PC-3 (cell line): Measurements from ENCODE around the gene COL25A1. TPM values are rescaled to one million over a fixed set of nuclear protein-coding genes. Genes with fewer than 3 reads are reported as not detected.

Source experiments
- ATAC-seq: fragments of 200-7000 bp; cut with Tn5 transposase; 2 replicates; pipeline ENCODE4 v1.9.1; 2020; ENCODE audit warnings: mild to moderate bottlenecking, moderate library complexity
- BruUV-seq: library from RNA; stranded (reverse); fragments of 400-500 nt; replicated peaks from 2 replicates; lab custom pipeline; 2021; lab: Mats Ljungman, UMichigan
- CTCF ChIA-PET: fragments of 300-600 bp; sonication (Branson Sonifier 250); formaldehyde crosslinking; loops from one replicate; lab custom pipeline; 2022; ENCODE audit warnings: antibody characterized with exemption; lab: Charles Lee
- POLR2A ChIA-PET: fragments of 300-600 bp; sonication (Branson Sonifier 250); formaldehyde crosslinking; loops from one replicate; lab custom pipeline; 2022; ENCODE audit warnings: antibody characterized with exemption; ENCODE audit not compliant: unreplicated experiment; lab: Charles Lee
- DNase-seq: peaks from one replicate; pipeline ENCODE4 v3.0.0-alpha.2; 2015
- H2AFZ ChIP-seq: fragments of 300-600 bp; sonication (generic); 2 replicates; pipeline ENCODE4 v1.6.0; 2016; ENCODE audit warnings: antibody characterized with exemption, low read length
- H3F3A ChIP-seq: fragments of 300-600 bp; sonication (generic); one replicate; pipeline ENCODE4 v1.6.0; 2017; ENCODE audit warnings: antibody characterized with exemption, low read length, control low read depth, mild to moderate bottlenecking; ENCODE audit not compliant: unreplicated experiment
- H3K27ac ChIP-seq: fragments of 300-600 bp; sonication (generic); 2 replicates; pipeline ENCODE4 v1.5.1; 2016; ENCODE audit warnings: mild to moderate bottlenecking, low read length
- H3K27me3 ChIP-seq: fragments of 300-600 bp; sonication (generic); 2 replicates; pipeline ENCODE4 v1.6.1; 2016; ENCODE audit warnings: low read length, mixed read lengths
- H3K36me3 ChIP-seq: fragments of 300-600 bp; sonication (generic); 2 replicates; pipeline ENCODE4 v1.6.1; 2016; ENCODE audit warnings: low read depth, mixed run types, low read length, mixed read lengths
- H3K4me1 ChIP-seq: fragments of 300-600 bp; sonication (generic); 2 replicates; pipeline ENCODE4 v1.5.1; 2016; ENCODE audit warnings: low read length; ENCODE audit not compliant: insufficient read depth
- H3K4me2 ChIP-seq: fragments of 300-600 bp; sonication (generic); 2 replicates; pipeline ENCODE4 v1.6.0; 2016; ENCODE audit warnings: low read length
- H3K4me3 ChIP-seq: fragments of 300-600 bp; sonication (generic); 2 replicates; pipeline ENCODE4 v1.5.1; 2016; ENCODE audit warnings: mild to moderate bottlenecking, low read length, mixed read lengths
- H3K79me2 ChIP-seq: fragments of 300-600 bp; sonication (generic); 2 replicates; pipeline ENCODE4 v1.6.1; 2017; ENCODE audit warnings: low read length, mixed read lengths
- H3K9ac ChIP-seq: fragments of 300-600 bp; sonication (generic); 2 replicates; pipeline ENCODE4 v1.6.0; 2016; ENCODE audit warnings: mild to moderate bottlenecking, low read length
- H3K9me2 ChIP-seq: fragments of 300-600 bp; sonication (generic); replicated peaks from 2 replicates; pipeline ENCODE4 v1.6.1; 2016; ENCODE audit warnings: mixed run types, low read length, mixed read lengths
- H3K9me3 ChIP-seq: fragments of 300-600 bp; sonication (generic); 2 replicates; pipeline ENCODE4 v1.6.1; 2016; ENCODE audit warnings: low read length, mixed read lengths
- H4K20me1 ChIP-seq: fragments of 300-600 bp; sonication (generic); 2 replicates; pipeline ENCODE4 v1.6.1; 2016; ENCODE audit warnings: low read length, mixed read lengths
- CTCF ChIP-seq: fragments of 300-600 bp; sonication (generic); conservative IDR thresholded peaks from 2 replicates; pipeline ENCODE4 v1.5.1; 2017; ENCODE audit warnings: antibody characterized with exemption, low read depth, mild to moderate bottlenecking, low read length
- EZH2 ChIP-seq: fragments of 300-600 bp; sonication (generic); IDR thresholded peaks from one replicate; pipeline ENCODE4 v1.6.1; 2017; ENCODE audit warnings: antibody characterized with exemption, mild to moderate bottlenecking, low read length; ENCODE audit not compliant: unreplicated experiment
- EZH2phosphoT487 ChIP-seq: fragments of 300-600 bp; sonication (generic); IDR thresholded peaks from 2 replicates; pipeline ENCODE4 v1.6.1; 2018; ENCODE audit warnings: mild to moderate bottlenecking, antibody characterized with exemption, low read length, borderline replicate concordance
- intact Hi-C: fragments of 100-400 bp; cut with micrococcal nuclease; formaldehyde crosslinking; loops from 2 replicates; pipeline ENCODE4 v1.9.0; 2023
- total RNA-seq: library from RNA; depleted of rRNA; stranded (reverse); fragments of >200 nt; gene quantifications from 2 replicates; pipeline ENCODE4 v1.2.3, GENCODE V29; 2014

The COL25A1 gene
- total RNA-seq, 1 experiment from 2014 or later, result not detected

GRCh38 chr4:109179061-109179460, 123.4 kb downstream of the COL25A1 start:
- POLR2A ChIA-PET, result no interaction called here

GRCh38 chr4:109177096-109177810, 125.2 kb downstream of the COL25A1 start:
- Histone ChIP-seq H3K4me1 (no peaks in the 10 kb centered on the region), H2AFZ (no peak overlapping the region), H3F3A (no peaks in the 10 kb centered on the region), H3K9ac (no peak overlapping the region), H3K27me3 (no peaks in the 10 kb centered on the region), H4K20me1 (no peaks in the 10 kb centered on the region), H3K27ac (no peak overlapping the region), H3K36me3 (no peaks in the 10 kb centered on the region), H3K9me3 (no peaks in the 10 kb centered on the region), H3K4me3 (no peak overlapping the region), H3K4me2 (no peak overlapping the region), H3K9me2 (no peaks in the 10 kb centered on the region), H3K79me2 (no peaks in the 10 kb centered on the region)
- ChIA-PET POLR2A (no interaction called here), CTCF (no interaction called here)
- no TSS peak for BruUV-seq
- intact Hi-C loops, result no loop called here
- no peak for TF ChIP-seq EZH2phosphoT487
- no peak for TF ChIP-seq CTCF
- no peak for TF ChIP-seq EZH2
- DNase-seq (no peak), ATAC-seq (no peak)

More at GRCh38 chr4:109179061-109179460, 123.4 kb downstream of the COL25A1 start:
- no peak overlapping the region for H3K4me2 ChIP-seq
- TF ChIP-seq CTCF (no peak), EZH2 (no peak), EZH2phosphoT487 (no peak)
- H3F3A ChIP-seq, result no peaks in the 10 kb centered on the region
- no peak overlapping the region for H3K27ac ChIP-seq
- H3K9me2 ChIP-seq, result no peaks in the 10 kb centered on the region
- BruUV-seq, result no TSS peak
- no peak overlapping the region for H3K9ac ChIP-seq
- no peaks in the 10 kb centered on the region for H3K4me1 ChIP-seq
- CTCF ChIA-PET, result no interaction called here
- H3K9me3 ChIP-seq, result no peaks in the 10 kb centered on the region
- no peaks in the 10 kb centered on the region for H3K27me3 ChIP-seq
- intact Hi-C loops, result no loop called here
- H3K36me3 ChIP-seq, result no peaks in the 10 kb centered on the region
- no peak overlapping the region for H3K4me3 ChIP-seq
- no peaks in the 10 kb centered on the region for H3K79me2 ChIP-seq
- H4K20me1 ChIP-seq, result no peaks in the 10 kb centered on the region
- no peak overlapping the region for H2AFZ ChIP-seq
- no peak for ATAC-seq
- no peak for DNase-seq

GRCh38 chr4:109174224-109174953, 128.1 kb downstream of the COL25A1 start:
- Histone ChIP-seq H3F3A (no peaks in the 10 kb centered on the region), H3K27me3 (no peaks in the 10 kb centered on the region), H3K9ac (no peak overlapping the region), H3K9me3 (no peaks in the 10 kb centered on the region), H3K4me1 (no peaks in the 10 kb centered on the region), H3K9me2 (no peaks in the 10 kb centered on the region), H3K27ac (no peak overlapping the region), H3K79me2 (no peaks in the 10 kb centered on the region), H2AFZ (no peak overlapping the region), H3K4me3 (no peak overlapping the region), H4K20me1 (no peaks in the 10 kb centered on the region), H3K36me3 (no peaks in the 10 kb centered on the region), H3K4me2 (no peak overlapping the region)
- TF ChIP-seq EZH2phosphoT487, result no peak
- CTCF ChIA-PET, result no interaction called here
- no TSS peak for BruUV-seq
- POLR2A ChIA-PET, result no interaction called here
- no peak for DNase-seq
- ATAC-seq, result no peak
- intact Hi-C loops, result no loop called here
